Calu3 (cell line): Measurements from ENCODE around the gene ASF1B. TPM values are rescaled to one million over a fixed set of nuclear protein-coding genes. Genes with fewer than 3 reads are reported as not detected.

Source experiments
- BruUV-seq: library from RNA; stranded (reverse); fragments of 400-500 nt; replicated peaks from 2 replicates; lab custom pipeline; 2021; lab: Mats Ljungman, UMichigan
- CTCF ChIA-PET: fragments of 300-600 bp; sonication (Branson Sonifier 250); formaldehyde crosslinking; loops from one replicate; lab custom pipeline; 2022; ENCODE audit warnings: antibody characterized with exemption; lab: Charles Lee
- DNase-seq: peaks from one replicate; pipeline ENCODE4 v3.0.0; 2022
- H3K27ac Mint-ChIP-seq: one replicate; pipeline ENCODE4 v1.8.0; 2022; ENCODE audit warnings: mixed read lengths; ENCODE audit not compliant: unreplicated experiment
- H3K27me3 Mint-ChIP-seq: one replicate; pipeline ENCODE4 v1.8.0; 2022; ENCODE audit warnings: mixed read lengths; ENCODE audit not compliant: unreplicated experiment
- H3K36me3 Mint-ChIP-seq: one replicate; pipeline ENCODE4 v1.8.0; 2022; ENCODE audit warnings: mild to moderate bottlenecking, moderate library complexity, mixed read lengths; ENCODE audit not compliant: insufficient read depth, unreplicated experiment
- H3K4me1 Mint-ChIP-seq: one replicate; pipeline ENCODE4 v1.8.0; 2022; ENCODE audit warnings: mild to moderate bottlenecking, low read depth, mixed read lengths; ENCODE audit not compliant: unreplicated experiment
- H3K4me3 Mint-ChIP-seq: one replicate; pipeline ENCODE4 v1.8.0; 2022; ENCODE audit warnings: mild to moderate bottlenecking, low read depth, moderate library complexity, mixed read lengths; ENCODE audit not compliant: unreplicated experiment
- H3K9me3 Mint-ChIP-seq: one replicate; pipeline ENCODE4 v1.8.0; 2022; ENCODE audit warnings: low read depth, mixed read lengths; ENCODE audit not compliant: unreplicated experiment
- intact Hi-C: fragments of 100-400 bp; cut with micrococcal nuclease; formaldehyde crosslinking; loops from one replicate; pipeline ENCODE4 v1.10.0; 2022; ENCODE audit not compliant: unreplicated experiment
- total RNA-seq: library from RNA; stranded (reverse); gene quantifications from 2 replicates; pipeline ENCODE4 v1.2.3, GENCODE V29; 2022
- TF ChIP-seq, protein P1 (sequence below): fragments of 200-600 bp; IDR thresholded peaks from one replicate; pipeline ENCODE4 v1.8.0; 2022; ENCODE audit warnings: antibody characterized with exemption; ENCODE audit not compliant: unreplicated experiment

Gene ASF1B
- total RNA-seq, 1 experiment from 2014 or later, result 42.6 TPM

DNA sequence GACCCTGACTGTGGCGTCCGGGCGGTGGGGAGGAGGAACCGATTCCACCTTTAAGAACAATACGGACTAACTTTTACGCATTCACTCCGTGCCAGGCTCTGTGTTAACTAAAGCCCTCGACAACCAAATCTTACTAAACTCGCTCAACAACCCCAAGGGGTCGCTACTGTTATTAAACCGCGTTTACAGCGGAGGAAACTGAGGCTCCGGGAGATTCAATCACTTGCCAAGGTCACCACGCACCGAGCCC, 47.1 kb downstream of the ASF1B start:
- no peaks in the 10 kb centered on the region for H3K9me3 Mint-ChIP-seq
- no peaks in the 10 kb centered on the region for H3K27me3 Mint-ChIP-seq
- no peak for DNase-seq
- peak overlapping the region; percentile 61 for H3K4me3 Mint-ChIP-seq
- peaks cover 39% of the 10 kb centered on the region for H3K36me3 Mint-ChIP-seq
- peaks cover 8% of the 10 kb centered on the region for H3K4me1 Mint-ChIP-seq
- TF ChIP-seq, protein P1, sequence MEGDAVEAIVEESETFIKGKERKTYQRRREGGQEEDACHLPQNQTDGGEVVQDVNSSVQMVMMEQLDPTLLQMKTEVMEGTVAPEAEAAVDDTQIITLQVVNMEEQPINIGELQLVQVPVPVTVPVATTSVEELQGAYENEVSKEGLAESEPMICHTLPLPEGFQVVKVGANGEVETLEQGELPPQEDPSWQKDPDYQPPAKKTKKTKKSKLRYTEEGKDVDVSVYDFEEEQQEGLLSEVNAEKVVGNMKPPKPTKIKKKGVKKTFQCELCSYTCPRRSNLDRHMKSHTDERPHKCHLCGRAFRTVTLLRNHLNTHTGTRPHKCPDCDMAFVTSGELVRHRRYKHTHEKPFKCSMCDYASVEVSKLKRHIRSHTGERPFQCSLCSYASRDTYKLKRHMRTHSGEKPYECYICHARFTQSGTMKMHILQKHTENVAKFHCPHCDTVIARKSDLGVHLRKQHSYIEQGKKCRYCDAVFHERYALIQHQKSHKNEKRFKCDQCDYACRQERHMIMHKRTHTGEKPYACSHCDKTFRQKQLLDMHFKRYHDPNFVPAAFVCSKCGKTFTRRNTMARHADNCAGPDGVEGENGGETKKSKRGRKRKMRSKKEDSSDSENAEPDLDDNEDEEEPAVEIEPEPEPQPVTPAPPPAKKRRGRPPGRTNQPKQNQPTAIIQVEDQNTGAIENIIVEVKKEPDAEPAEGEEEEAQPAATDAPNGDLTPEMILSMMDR, result no peak
- H3K27ac Mint-ChIP-seq, result peak overlapping the region; percentile 45
- BruUV-seq, result no TSS peak
- intact Hi-C loops, result no loop called here
- CTCF ChIA-PET, result no interaction called here

DNA sequence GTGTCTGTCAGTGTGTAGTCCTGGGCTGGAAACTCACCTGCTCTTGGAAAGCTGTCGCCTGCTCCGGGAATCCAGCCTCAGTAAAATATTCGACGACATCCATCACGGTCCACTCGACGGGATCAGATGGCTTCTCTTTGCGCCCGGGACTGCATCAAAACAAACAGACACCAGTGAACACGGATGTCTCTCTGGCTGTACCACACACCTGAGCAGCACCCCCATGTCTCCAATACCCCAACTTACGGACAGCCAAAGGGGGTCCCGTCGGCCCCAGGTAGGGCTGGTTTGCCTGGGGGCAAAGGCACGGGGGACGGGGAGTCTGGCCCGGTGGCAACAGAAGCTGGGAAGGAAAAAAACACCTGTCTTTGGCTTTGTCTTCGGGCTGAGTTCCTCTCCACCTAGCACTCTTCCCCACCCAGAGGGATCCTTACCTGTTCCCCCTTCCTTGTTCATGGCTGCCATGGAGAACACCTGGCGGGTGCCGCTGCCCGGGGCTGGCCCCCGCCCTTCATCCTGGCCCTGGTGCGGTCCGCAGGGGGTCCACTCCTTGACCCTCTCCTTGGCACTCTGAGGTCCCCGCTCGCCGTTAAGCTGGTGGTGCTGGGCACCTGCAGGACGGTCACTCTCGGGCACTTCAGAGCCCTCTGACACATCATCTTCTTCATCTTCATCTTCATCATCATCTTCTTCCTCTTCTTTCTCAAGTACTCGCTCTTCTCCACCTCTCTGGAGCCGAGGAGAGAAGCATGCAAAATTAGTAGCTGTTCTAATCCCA, 47.6 kb downstream of the ASF1B start:
- CTCF ChIA-PET, result no interaction called here
- H3K9me3 Mint-ChIP-seq, result no peaks in the 10 kb centered on the region
- H3K27me3 Mint-ChIP-seq, result no peaks in the 10 kb centered on the region
- intact Hi-C loops, result no loop called here
- BruUV-seq, result no TSS peak
- peak overlapping the region; percentile 61 for H3K4me3 Mint-ChIP-seq
- H3K4me1 Mint-ChIP-seq, result peaks cover 8% of the 10 kb centered on the region
- H3K36me3 Mint-ChIP-seq, result peaks cover 39% of the 10 kb centered on the region
- peak overlapping the region; percentile 45 for H3K27ac Mint-ChIP-seq
- TF ChIP-seq, protein P1, result no peak
- DNase-seq, result no peak

DNA sequence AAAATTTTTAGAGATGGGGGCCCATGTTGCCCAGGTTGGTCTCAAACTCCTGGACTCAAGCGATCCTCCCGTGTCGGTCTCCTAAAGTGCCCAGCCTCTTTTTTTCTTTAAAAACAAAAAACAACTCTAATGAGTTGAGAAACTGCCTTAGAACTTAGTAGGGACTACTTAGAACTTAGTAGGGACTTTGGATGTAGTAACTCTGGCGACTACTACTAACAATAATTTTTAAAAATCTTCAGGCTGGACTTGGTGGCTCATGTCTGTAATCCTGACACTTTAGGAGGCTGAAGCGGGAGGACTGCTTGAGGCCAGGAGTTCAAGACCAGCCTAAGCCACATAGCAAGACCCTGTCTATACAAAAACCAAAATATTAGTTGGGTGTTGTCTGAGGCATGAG, 50.3 kb downstream of the ASF1B start:
- no peaks in the 10 kb centered on the region for H3K9me3 Mint-ChIP-seq
- no peak for DNase-seq
- H3K4me3 Mint-ChIP-seq, result no peak overlapping the region
- H3K36me3 Mint-ChIP-seq, result peaks cover 39% of the 10 kb centered on the region
- peaks cover 8% of the 10 kb centered on the region for H3K4me1 Mint-ChIP-seq
- H3K27me3 Mint-ChIP-seq, result no peaks in the 10 kb centered on the region
- TF ChIP-seq, protein P1, result no peak
- no peak overlapping the region for H3K27ac Mint-ChIP-seq
- intact Hi-C loops, result no loop called here
- CTCF ChIA-PET, result no interaction called here
- BruUV-seq, result no TSS peak

DNA sequence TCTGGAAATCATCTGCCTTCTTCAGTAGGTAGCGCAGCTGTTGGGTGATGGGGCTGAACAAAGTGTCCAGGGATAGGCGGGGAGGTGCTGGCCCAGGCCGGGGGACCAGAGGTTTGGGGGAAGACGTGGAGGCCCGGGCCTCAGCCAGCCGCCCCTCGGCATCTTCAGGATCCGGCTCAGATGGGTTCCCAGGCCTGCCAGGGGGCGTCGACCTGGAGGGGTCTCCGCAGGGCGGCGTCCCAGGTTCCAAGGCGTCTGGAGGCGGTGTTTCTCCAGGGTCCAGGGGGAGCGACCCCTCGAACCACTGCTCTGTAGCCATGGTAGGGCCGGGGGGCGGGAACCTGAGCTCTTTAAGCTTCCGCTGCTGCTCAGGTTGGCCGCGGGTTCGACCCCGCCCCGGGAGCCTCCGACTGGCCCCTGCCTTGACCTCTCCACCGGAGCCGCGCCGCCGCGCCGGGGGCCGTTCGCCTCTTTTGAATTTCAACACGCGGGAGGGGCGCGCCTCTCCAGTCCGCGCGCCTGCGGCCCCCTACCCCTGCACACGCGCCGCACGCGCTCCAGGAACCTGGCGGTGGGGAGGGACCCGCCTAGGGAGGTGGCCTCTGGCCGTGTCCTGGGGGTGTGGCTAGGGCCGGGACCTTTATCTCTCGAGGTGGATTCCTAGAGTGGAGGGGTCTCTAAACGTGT, 50.9 kb downstream of the ASF1B start, which contains the start of gene C19orf67:
TSS of gene C19orf67 (minus strand) at position 475 of the 687 bp plus-strand sequence. CDS start at position 319, 156 bp downstream.
- no peak within 1 kb of the TSS for H3K27ac Mint-ChIP-seq
- no peak for DNase-seq
- H3K36me3 Mint-ChIP-seq, result peaks cover 40% of the 10 kb centered on the region
- H3K4me1 Mint-ChIP-seq, result peaks cover 8% of the 10 kb centered on the region
- H3K27me3 Mint-ChIP-seq, result no peaks in the 10 kb centered on the region
- no TSS peak for BruUV-seq
- no peaks in the 10 kb centered on the region for H3K9me3 Mint-ChIP-seq
- TF ChIP-seq, protein P1, result no peak
- CTCF ChIA-PET, result no interaction called here
- intact Hi-C loops, result no loop called here
- no peak within 1 kb of the TSS for H3K4me3 Mint-ChIP-seq
